ENCODE results near the gene ACKR4.

Gene ACKR4

GRCh38 chr3:132629928-132630327 is 32.9 kb downstream of the ACKR4 start:
- H3K9ac ChIP-seq (ENCODE audit: low read depth, low read length, poor library complexity, severe bottlenecking), result no peak overlapping the region
- H3F3A ChIP-seq (ENCODE audit: low read depth), result no peaks in the 10 kb centered on the region
- peaks cover 22% of the 10 kb centered on the region; the same call in 1 of the 2 replicates for H3K36me3 ChIP-seq (ENCODE audit: insufficient read depth, low read length)
- no peaks in the 10 kb centered on the region for H4K20me1 ChIP-seq (ENCODE audit: insufficient read depth, low read length, poor library complexity, severe bottlenecking)
- no peaks in the 10 kb centered on the region for H3K9me3 ChIP-seq (ENCODE audit: insufficient read depth, low read depth, low read length)
- no peak overlapping the region for H2AFZ ChIP-seq (ENCODE audit: low read length)
- no peak overlapping the region for H3K4me3 ChIP-seq (ENCODE audit: low read length, poor library complexity, severe bottlenecking)
- no peaks in the 10 kb centered on the region for H3K79me2 ChIP-seq (ENCODE audit: insufficient read depth, low read length)
- TF ChIP-seq CTCF (conservative IDR thresholded peaks at IDR 0.05; ENCODE audit: low read length) (no peak), EZH2phosphoT487 (IDR thresholded peaks at IDR 0.05; ENCODE audit: borderline replicate concordance) (no peak)
- H3K9me2 ChIP-seq (replicated peaks; ENCODE audit: low read depth, low read length), result no peaks in the 10 kb centered on the region
- no peaks in the 10 kb centered on the region for H3K27me3 ChIP-seq (ENCODE audit: insufficient read depth, low read length, poor library complexity, severe bottlenecking)
- no peak overlapping the region for H3K4me2 ChIP-seq (ENCODE audit: low read depth, low read length, poor library complexity, severe bottlenecking)
- H3K4me1 ChIP-seq (ENCODE audit: insufficient read depth, low read length, poor library complexity, severe bottlenecking), result peaks cover 5% of the 10 kb centered on the region

GRCh38 chr3:132630612-132631011 is 33.5 kb downstream of the ACKR4 start:
- Histone ChIP-seq H2AFZ (ENCODE audit: low read length) (no peak overlapping the region), H3K27me3 (ENCODE audit: insufficient read depth, low read length, poor library complexity, severe bottlenecking) (no peaks in the 10 kb centered on the region), H3F3A (ENCODE audit: low read depth) (no peaks in the 10 kb centered on the region), H3K36me3 (ENCODE audit: insufficient read depth, low read length) (peaks cover 22% of the 10 kb centered on the region; the same call in 1 of the 2 replicates), H4K20me1 (ENCODE audit: insufficient read depth, low read length, poor library complexity, severe bottlenecking) (no peaks in the 10 kb centered on the region), H3K9me3 (ENCODE audit: insufficient read depth, low read depth, low read length) (no peaks in the 10 kb centered on the region), H3K4me1 (ENCODE audit: insufficient read depth, low read length, poor library complexity, severe bottlenecking) (peaks cover 5% of the 10 kb centered on the region), H3K4me2 (ENCODE audit: low read depth, low read length, poor library complexity, severe bottlenecking) (no peak overlapping the region), H3K9me2 (replicated peaks; ENCODE audit: low read depth, low read length) (no peaks in the 10 kb centered on the region), H3K79me2 (ENCODE audit: insufficient read depth, low read length) (no peaks in the 10 kb centered on the region), H3K9ac (ENCODE audit: low read depth, low read length, poor library complexity, severe bottlenecking) (no peak overlapping the region), H3K4me3 (ENCODE audit: low read length, poor library complexity, severe bottlenecking) (no peak overlapping the region)
- no peak for TF ChIP-seq CTCF (conservative IDR thresholded peaks at IDR 0.05; ENCODE audit: low read length)
- no peak for TF ChIP-seq EZH2phosphoT487 (IDR thresholded peaks at IDR 0.05; ENCODE audit: borderline replicate concordance)

- no peak for TF ChIP-seq CTCF (conservative IDR thresholded peaks at IDR 0.05; ENCODE audit: low read length)
- TF ChIP-seq EZH2phosphoT487 (IDR thresholded peaks at IDR 0.05; ENCODE audit: borderline replicate concordance), result no peak
- Histone ChIP-seq H3K9me3 (ENCODE audit: insufficient read depth, low read depth, low read length) (no peaks in the 10 kb centered on the region), H4K20me1 (ENCODE audit: insufficient read depth, low read length, poor library complexity, severe bottlenecking) (no peaks in the 10 kb centered on the region), H3K4me3 (ENCODE audit: low read length, poor library complexity, severe bottlenecking) (no peak overlapping the region), H3K9me2 (replicated peaks; ENCODE audit: low read depth, low read length) (no peaks in the 10 kb centered on the region), H3K36me3 (ENCODE audit: insufficient read depth, low read length) (peaks cover 18% of the 10 kb centered on the region; the same call in 1 of the 2 replicates), H3K27me3 (ENCODE audit: insufficient read depth, low read length, poor library complexity, severe bottlenecking) (no peaks in the 10 kb centered on the region), H3F3A (ENCODE audit: low read depth) (no peaks in the 10 kb centered on the region), H3K79me2 (ENCODE audit: insufficient read depth, low read length) (no peaks in the 10 kb centered on the region), H3K4me1 (ENCODE audit: insufficient read depth, low read length, poor library complexity, severe bottlenecking) (peaks cover 2% of the 10 kb centered on the region), H2AFZ (ENCODE audit: low read length) (no peak overlapping the region), H3K9ac (ENCODE audit: low read depth, low read length, poor library complexity, severe bottlenecking) (no peak overlapping the region), H3K4me2 (ENCODE audit: low read depth, low read length, poor library complexity, severe bottlenecking) (no peak overlapping the region)
Measured at GRCh38 chr3:132635052-132635451, 38.0 kb downstream of the ACKR4 start.

Data from Loucy (cell line).